K562 (cell line): ENCODE measurements around the gene ZNF484. TPM values are rescaled to one million over a fixed set of nuclear protein-coding genes. Genes with fewer than 3 reads are reported as not detected.

Experiments
- GABPA ChIP-seq: fragments of 200-800 bp; sonication (Bioruptor generic); conservative IDR thresholded peaks from 2 replicates; pipeline ENCODE4 v1.6.1; 2016; ENCODE audit warnings: low read depth, missing genetic modification characterization, missing compliant biosample characterization
- HDGF ChIP-seq: fragments of 450-650 bp; IDR thresholded peaks from 2 replicates; pipeline ENCODE4 v1.6.1; 2016
- JUNB ChIP-seq: fragments of 450-650 bp; formaldehyde crosslinking; conservative IDR thresholded peaks from 2 replicates; pipeline ENCODE4 v1.4.0; 2020; ENCODE audit warnings: mild to moderate bottlenecking
- JUND ChIP-seq, 2 experiments: IDR thresholded peaks; 2 replicates in 1 of 2; 3 replicates in 1 of 2; pipeline ENCODE4 v1.6.1; 2011; ENCODE audit warnings: borderline replicate concordance in 2 of 2, low read depth in 2 of 2, low read length in 2 of 2, improper control_type of control experiment in 1 of 2, missing biosample characterization in 1 of 2, missing genetic modification characterization in 1 of 2, missing genetic modification reagents in 1 of 2
- POLR2A ChIP-seq: fragments of 450-650 bp; conservative IDR thresholded peaks from 2 replicates; pipeline ENCODE4 v1.6.1; 2016
- POLR2AphosphoS2 ChIP-seq: IDR thresholded peaks from 2 replicates; pipeline ENCODE4 v1.6.1; 2012; ENCODE audit warnings: low read length, improper control_type of control experiment
- TBL1XR1 ChIP-seq, 2 experiments: IDR thresholded peaks; 2 replicates each; pipeline ENCODE4 v1.6.1; 2012; ENCODE audit warnings: improper control_type of control experiment in 2 of 2, low read length in 2 of 2, mild to moderate bottlenecking in 1 of 2
- TEAD1 ChIP-seq, 2 experiments: fragments of 450-650 bp in 1 of 2; sonication (generic) in 1 of 2; formaldehyde crosslinking; IDR thresholded peaks; 2 replicates each; pipeline versions ENCODE4 v1.4.0 to v1.8.0; 2020 to 2022; ENCODE audit warnings: mild to moderate bottlenecking in 2 of 2, missing genetic modification reagents in 1 of 2
- ZBTB34 ChIP-seq: fragments of 250-450 bp; sonication (Bioruptor Pico); IDR thresholded peaks from 2 replicates; pipeline ENCODE4 v1.8.0; 2021; ENCODE audit warnings: mild to moderate bottlenecking, moderate library complexity
- polyA plus RNA-seq, 8 experiments: library from polyadenylated mRNA; depleted of rRNA in 4 of 8; stranded (reverse) in 5 of 8; unstranded in 3 of 8; fragments of >200 nt; fragmentation: Nextera tagmentation in 2 of 8; fragmentation: Illumina TruSeq in 1 of 8; extraction: Ambion mirVana in 2 of 8; extraction: Trizol in 1 of 8; gene quantifications; 2 replicates each; pipeline versions ENCODE4 v1.2.1 to v1.2.3, GENCODE V29; 2011 to 2014; ENCODE audit warnings: inconsistent platforms in 1 of 8, missing spikeins in 1 of 8
- total RNA-seq, 7 experiments: library from RNA; depleted of rRNA in 6 of 7; stranded (reverse); fragments of >200 nt in 6 of 7; fragmentation: Illumina TruSeq in 2 of 7; extraction: Trizol in 2 of 7; gene quantifications; 2 replicates each; pipeline versions ENCODE4 v1.2.1 to v1.2.3, GENCODE V29; 2011 to 2021; ENCODE audit warnings: low replicate concordance in 1 of 7
- TF ChIP-seq, protein P1 (sequence below), 2 experiments: fragments of 450-650 bp in 1 of 2; sonication (generic) in 1 of 2; formaldehyde crosslinking in 1 of 2; IDR thresholded peaks; 2 replicates each; pipeline versions ENCODE4 v1.7.1 to v1.9.0; 2016 to 2022; ENCODE audit warnings: inconsistent platforms in 1 of 2, mild to moderate bottlenecking in 1 of 2, missing genetic modification reagents in 1 of 2
- TF ChIP-seq, protein P2 (sequence below): fragments of 250-450 bp; sonication (Bioruptor Pico); IDR thresholded peaks from 2 replicates; pipeline ENCODE4 v1.9.0; 2021; ENCODE audit warnings: mild to moderate bottlenecking, inconsistent platforms

Gene ZNF484
- total and polyA plus RNA-seq, 9 of the 15 experiments (the other 6 are each of a cell fraction or from before 2014, with no cell fraction given), result 1.1 to 5.8 (median 2.5) TPM

DNA sequence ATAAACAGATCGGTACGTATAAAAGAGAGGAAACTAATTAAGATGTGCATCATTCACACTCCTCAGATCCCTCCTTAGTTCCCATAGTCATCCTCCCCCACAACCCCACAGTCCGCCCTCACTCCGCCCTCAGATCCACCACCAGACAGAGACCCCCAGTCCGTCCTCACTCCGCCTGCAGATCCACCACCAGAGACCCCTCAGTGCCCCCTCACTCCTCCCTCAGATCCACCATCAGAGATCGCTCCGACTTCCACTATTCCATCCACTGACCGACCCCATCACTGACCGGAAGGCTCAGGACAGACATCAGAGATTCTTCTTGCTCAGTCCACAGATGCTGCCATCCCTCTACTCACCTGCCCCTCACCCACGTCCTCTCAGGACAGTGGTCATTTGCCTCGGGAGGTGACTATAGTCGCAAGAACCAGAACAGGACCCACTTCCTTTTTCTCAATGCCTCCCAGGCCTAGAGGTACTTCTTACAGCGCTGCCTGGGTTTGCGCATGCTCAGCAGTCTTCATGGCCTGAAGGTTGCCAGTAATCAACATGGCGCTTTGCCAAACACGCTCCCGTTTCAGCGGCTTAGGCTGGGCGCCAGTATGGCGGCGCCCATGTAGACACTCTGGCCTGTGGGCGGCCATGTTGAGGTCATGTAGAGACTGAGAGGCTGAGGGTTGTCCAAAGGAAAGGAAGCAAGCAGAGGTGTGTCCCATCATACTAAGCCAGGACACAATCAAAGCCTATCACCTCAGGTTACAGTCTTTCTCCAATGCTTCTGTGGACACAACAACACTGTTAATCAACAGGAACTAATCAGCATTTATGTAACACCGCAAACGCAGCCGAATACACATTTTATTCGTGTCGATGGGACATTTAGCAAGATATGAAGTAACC is at the start of gene ZNF484 (continued):
- no peak for TF ChIP-seq ZBTB34 (CRISPR knock-in tag)
- TF ChIP-seq, protein P1, sequence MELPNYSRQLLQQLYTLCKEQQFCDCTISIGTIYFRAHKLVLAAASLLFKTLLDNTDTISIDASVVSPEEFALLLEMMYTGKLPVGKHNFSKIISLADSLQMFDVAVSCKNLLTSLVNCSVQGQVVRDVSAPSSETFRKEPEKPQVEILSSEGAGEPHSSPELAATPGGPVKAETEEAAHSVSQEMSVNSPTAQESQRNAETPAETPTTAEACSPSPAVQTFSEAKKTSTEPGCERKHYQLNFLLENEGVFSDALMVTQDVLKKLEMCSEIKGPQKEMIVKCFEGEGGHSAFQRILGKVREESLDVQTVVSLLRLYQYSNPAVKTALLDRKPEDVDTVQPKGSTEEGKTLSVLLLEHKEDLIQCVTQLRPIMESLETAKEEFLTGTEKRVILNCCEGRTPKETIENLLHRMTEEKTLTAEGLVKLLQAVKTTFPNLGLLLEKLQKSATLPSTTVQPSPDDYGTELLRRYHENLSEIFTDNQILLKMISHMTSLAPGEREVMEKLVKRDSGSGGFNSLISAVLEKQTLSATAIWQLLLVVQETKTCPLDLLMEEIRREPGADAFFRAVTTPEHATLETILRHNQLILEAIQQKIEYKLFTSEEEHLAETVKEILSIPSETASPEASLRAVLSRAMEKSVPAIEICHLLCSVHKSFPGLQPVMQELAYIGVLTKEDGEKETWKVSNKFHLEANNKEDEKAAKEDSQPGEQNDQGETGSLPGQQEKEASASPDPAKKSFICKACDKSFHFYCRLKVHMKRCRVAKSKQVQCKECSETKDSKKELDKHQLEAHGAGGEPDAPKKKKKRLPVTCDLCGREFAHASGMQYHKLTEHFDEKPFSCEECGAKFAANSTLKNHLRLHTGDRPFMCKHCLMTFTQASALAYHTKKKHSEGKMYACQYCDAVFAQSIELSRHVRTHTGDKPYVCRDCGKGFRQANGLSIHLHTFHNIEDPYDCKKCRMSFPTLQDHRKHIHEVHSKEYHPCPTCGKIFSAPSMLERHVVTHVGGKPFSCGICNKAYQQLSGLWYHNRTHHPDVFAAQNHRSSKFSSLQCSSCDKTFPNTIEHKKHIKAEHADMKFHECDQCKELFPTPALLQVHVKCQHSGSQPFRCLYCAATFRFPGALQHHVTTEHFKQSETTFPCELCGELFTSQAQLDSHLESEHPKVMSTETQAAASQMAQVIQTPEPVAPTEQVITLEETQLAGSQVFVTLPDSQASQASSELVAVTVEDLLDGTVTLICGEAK (IDR thresholded peaks at IDR 0.05), result peak; percentile 54; the same call in 1 of the 2 replicates
- TF ChIP-seq, protein P1 (CRISPR knock-in tag; IDR thresholded peaks at IDR 0.05), result no peak
- TF ChIP-seq JUND (IDR thresholded peaks at IDR 0.05; ENCODE audit: borderline replicate concordance, low read depth, low read length), result peak; percentile 43; the same call in 1 of the 2 replicates
- TF ChIP-seq JUND (tag; IDR thresholded peaks at IDR 0.05; ENCODE audit: borderline replicate concordance, low read depth, low read length), result no peak; the same call in 2 of the 3 replicates
- no peak for TF ChIP-seq POLR2AphosphoS2
- peak; percentile 69 for TF ChIP-seq GABPA
- TF ChIP-seq TEAD1 (CRISPR knock-in tag; IDR thresholded peaks at IDR 0.05), result peak in 1 of 2 experiments; percentile 64; a peak in 1 of 4 replicates
- TF ChIP-seq TBL1XR1 (IDR thresholded peaks at IDR 0.05; ENCODE audit: low read length in 2 of 2), result 0 out of 4 replicates have a peak, but pooled peaks of 1 of the 2 experiments have one; percentile 20
- TF ChIP-seq POLR2A, result peak; percentile 90
- TF ChIP-seq, protein P2, sequence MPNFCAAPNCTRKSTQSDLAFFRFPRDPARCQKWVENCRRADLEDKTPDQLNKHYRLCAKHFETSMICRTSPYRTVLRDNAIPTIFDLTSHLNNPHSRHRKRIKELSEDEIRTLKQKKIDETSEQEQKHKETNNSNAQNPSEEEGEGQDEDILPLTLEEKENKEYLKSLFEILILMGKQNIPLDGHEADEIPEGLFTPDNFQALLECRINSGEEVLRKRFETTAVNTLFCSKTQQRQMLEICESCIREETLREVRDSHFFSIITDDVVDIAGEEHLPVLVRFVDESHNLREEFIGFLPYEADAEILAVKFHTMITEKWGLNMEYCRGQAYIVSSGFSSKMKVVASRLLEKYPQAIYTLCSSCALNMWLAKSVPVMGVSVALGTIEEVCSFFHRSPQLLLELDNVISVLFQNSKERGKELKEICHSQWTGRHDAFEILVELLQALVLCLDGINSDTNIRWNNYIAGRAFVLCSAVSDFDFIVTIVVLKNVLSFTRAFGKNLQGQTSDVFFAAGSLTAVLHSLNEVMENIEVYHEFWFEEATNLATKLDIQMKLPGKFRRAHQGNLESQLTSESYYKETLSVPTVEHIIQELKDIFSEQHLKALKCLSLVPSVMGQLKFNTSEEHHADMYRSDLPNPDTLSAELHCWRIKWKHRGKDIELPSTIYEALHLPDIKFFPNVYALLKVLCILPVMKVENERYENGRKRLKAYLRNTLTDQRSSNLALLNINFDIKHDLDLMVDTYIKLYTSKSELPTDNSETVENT (CRISPR knock-in tag), result 0 out of 2 replicates have a peak, but pooled peaks have one; percentile 11
- peak; percentile 71; the same call in 1 of the 2 replicates for TF ChIP-seq HDGF
- no peak for TF ChIP-seq JUNB
